ENCODE results near the gene LHFPL2. TPM values are rescaled to one million over a fixed set of nuclear protein-coding genes. Genes with fewer than 3 reads are reported as not detected.

LHFPL2 gene
- total RNA-seq, 4 donors from 2014 or later: 2.2 to 11.1 (median 6.2) TPM

GRCh38 chr5:78568212-78568611, 80.4 kb downstream of the LHFPL2 start:
- H3K27ac ChIP-seq: peak overlapping the region in 2 of 4 donors; percentile 42 to 60

GRCh38 chr5:78567617-78568016, 81.0 kb downstream of the LHFPL2 start:
- H3K4me3 ChIP-seq: no peak overlapping the region
- TF ChIP-seq CTCF (IDR thresholded peaks at IDR 0.05) (no peak), POLR2A (IDR thresholded peaks at IDR 0.05) (no peak)
- peaks cover 0 to 22% (median 5%) of the 10 kb centered on the region in 3 donors for H3K4me1 ChIP-seq
- H3K27ac ChIP-seq: peak overlapping the region in 3 of 4 donors; percentile 14 to 60 (median 36)
- no peak for DNase-seq
- intact Hi-C loops (cut with DNase I): no loop called here
- WGBS, 2 donors: 70 to 77% methylated on average over 3 of the region's 3 CpGs
- no peaks in the 10 kb centered on the region for H3K9me3 ChIP-seq
- no peaks in the 10 kb centered on the region for H3K36me3 ChIP-seq
- H3K27me3 ChIP-seq: no peaks in the 10 kb centered on the region

More at GRCh38 chr5:78568212-78568611, 80.4 kb downstream of the LHFPL2 start:
- Histone ChIP-seq H3K27me3 (no peaks in the 10 kb centered on the region), H3K36me3 (no peaks in the 10 kb centered on the region), H3K9me3 (no peaks in the 10 kb centered on the region), H3K4me3 (no peak overlapping the region), H3K4me1 (peaks cover 0 to 22% (median 5%) of the 10 kb centered on the region in 3 donors)
- TF ChIP-seq CTCF (IDR thresholded peaks at IDR 0.05) (no peak), POLR2A (IDR thresholded peaks at IDR 0.05) (no peak)
- WGBS, 2 donors: 52 to 61% methylated on average over 5 of the region's 5 CpGs
- no peak for DNase-seq
- intact Hi-C loops (cut with DNase I): no loop called here

- TF ChIP-seq POLR2A (IDR thresholded peaks at IDR 0.05) (no peak), CTCF (IDR thresholded peaks at IDR 0.05) (no peak)
- intact Hi-C loops (cut with DNase I): no loop called here
- Histone ChIP-seq H3K4me3 (no peak overlapping the region), H3K9me3 (no peaks in the 10 kb centered on the region), H3K36me3 (no peaks in the 10 kb centered on the region), H3K27me3 (no peaks in the 10 kb centered on the region), H3K27ac (peak overlapping the region in 2 of 4 donors; percentile 36 to 50), H3K4me1 (peaks cover 0 to 22% (median 5%) of the 10 kb centered on the region in 3 donors)
- DNase-seq: no peak
- WGBS, 2 donors: 80 to 83% methylated on average over 7 of the region's 7 CpGs
Measured at GRCh38 chr5:78566747-78567425, 81.7 kb downstream of the LHFPL2 start.

- Histone ChIP-seq H3K4me1 (peaks cover 0 to 22% (median 5%) of the 10 kb centered on the region in 3 donors), H3K27me3 (no peaks in the 10 kb centered on the region), H3K9me3 (no peaks in the 10 kb centered on the region), H3K36me3 (no peaks in the 10 kb centered on the region), H3K4me3 (no peak overlapping the region), H3K27ac (no peak overlapping the region)
- WGBS, 2 donors: 89 to 90% methylated on average over 1 of the region's 1 CpG
- no peak for DNase-seq
- no peak for TF ChIP-seq CTCF (IDR thresholded peaks at IDR 0.05)
- TF ChIP-seq POLR2A (IDR thresholded peaks at IDR 0.05): no peak
- intact Hi-C loops (cut with DNase I): no loop called here
Measured at GRCh38 chr5:78565395-78565794, 83.2 kb downstream of the LHFPL2 start.

- H3K4me3 ChIP-seq: no peak overlapping the region
- intact Hi-C loops (cut with DNase I): no loop called here
- no peak overlapping the region for H3K27ac ChIP-seq
- no peaks in the 10 kb centered on the region for H3K27me3 ChIP-seq
- no peaks in the 10 kb centered on the region for H3K36me3 ChIP-seq
- 72 to 75% methylated on average over 2 of the region's 2 CpGs for WGBS, 2 donors
- no peak for DNase-seq
- no peaks in the 10 kb centered on the region for H3K9me3 ChIP-seq
- TF ChIP-seq POLR2A (IDR thresholded peaks at IDR 0.05) (no peak), CTCF (IDR thresholded peaks at IDR 0.05) (no peak)
- peaks cover 0 to 12% (median 3%) of the 10 kb centered on the region in 3 donors for H3K4me1 ChIP-seq
Measured at GRCh38 chr5:78563621-78564020, 85.0 kb downstream of the LHFPL2 start.

Data from esophagus squamous epithelium (tissue), 5 donors.